HG03039 (cell line): Measurements from ENCODE around the gene EPX.

ENCODE experiments used
- ATAC-seq: cut with Tn5 transposase; IDR thresholded peaks from one replicate; pipeline ENCODE4 v1.9.1; 2021; ENCODE audit warnings: mild to moderate bottlenecking, moderate library complexity; ENCODE audit not compliant: unreplicated experiment

EPX gene

DNA sequence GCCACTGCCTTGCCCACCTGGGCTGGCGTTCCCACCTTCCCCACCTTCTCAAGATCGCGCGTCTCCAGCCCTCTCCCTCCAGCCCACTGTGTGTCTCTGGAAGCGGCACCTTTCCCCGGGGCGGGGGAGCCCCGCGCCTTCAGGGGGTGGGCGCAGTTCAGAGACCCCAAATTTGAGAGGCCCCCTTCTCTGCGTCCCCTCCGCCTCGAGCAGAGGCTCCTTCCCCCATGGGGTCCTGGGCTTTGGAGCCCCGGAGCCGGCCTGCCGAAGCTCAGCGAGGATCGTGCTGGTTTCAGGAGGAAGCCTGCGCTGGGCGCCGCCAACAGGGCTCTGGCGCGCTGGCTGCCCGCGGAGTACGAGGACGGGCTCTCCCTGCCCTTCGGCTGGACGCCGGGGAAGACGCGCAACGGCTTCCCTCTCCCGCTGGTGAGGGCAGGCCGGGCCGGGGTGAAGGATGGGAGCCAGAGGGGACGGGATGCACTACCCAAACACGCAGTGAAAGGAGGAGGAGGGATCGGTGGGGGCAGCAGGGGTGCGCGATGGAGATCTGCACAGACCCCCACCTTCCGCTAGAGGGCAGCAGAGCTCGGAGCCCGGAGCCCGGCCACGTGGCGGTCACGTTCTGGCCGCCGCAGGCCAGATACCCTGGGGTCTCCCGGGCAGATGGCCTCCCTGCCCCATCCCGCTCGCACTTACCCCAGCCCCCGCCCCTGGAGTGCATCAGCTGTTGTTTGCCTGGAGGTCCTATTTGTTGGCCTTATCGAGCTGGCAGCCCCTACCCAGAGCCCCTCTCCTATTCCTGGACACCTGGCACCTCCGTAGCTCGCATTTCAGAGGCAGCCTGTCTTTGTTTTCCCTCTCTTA is 57.0 kb downstream of the EPX start:
- ATAC-seq, result peak; percentile 58

DNA sequence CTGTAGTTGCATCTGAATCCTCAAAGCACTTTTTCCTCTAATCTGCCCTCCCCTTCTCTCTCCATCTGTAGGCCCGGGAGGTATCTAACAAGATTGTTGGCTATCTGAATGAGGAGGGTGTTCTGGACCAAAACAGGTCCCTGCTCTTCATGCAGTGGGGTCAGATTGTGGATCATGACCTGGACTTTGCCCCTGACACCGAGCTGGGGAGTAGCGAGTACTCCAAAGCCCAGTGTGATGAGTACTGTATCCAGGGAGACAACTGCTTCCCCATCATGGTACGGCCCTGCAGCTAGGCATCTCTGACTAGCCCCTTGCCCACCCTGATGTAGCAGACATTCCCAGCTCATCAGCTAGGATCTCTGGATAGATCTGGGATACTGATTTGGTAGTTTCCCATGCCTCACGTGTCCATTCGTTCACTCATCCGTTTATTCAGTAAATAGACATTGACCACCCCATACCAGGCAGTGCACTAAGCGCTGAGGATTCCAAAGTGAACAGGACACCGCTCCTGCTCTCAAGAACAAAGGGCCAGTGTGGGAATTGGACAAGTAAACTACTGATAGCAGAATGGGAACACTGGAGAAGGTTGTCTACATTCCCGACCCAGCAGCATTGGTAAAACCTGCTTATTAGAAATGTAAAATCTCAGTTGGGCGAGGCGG is 58.0 kb downstream of the EPX start:
- no peak for ATAC-seq

DNA sequence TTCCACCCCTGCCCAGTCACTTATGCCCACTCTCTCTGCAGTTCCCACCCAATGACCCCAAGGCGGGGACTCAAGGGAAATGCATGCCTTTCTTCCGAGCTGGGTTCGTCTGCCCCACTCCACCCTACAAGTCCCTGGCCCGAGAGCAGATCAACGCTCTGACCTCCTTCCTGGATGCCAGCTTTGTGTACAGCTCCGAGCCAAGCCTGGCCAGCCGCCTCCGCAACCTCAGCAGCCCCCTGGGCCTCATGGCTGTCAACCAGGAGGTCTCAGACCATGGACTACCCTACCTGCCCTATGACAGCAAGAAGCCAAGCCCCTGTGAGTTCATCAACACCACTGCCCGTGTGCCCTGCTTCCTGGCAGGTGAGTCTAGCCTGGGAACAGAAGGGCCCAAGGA is 59.6 kb downstream of the EPX start:
- ATAC-seq, result no peak

DNA sequence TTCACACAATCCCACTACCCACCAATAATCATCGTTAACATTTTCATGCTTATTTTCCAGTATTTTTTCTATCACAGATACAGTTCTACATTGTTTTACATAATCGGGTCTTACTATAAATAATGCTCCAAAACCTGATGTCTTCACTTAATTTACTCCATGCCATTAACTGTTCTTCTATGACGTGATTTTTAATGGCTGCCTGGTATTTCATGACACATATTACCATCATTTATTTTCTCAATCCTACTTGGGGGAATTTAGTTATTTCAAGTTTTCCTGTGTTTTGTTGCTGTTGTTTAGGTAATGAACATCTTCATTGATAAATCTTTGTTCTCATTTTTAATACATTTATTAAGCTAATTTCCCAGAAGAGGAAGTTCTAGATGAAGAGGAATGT is 60.6 kb downstream of the EPX start:
- no peak for ATAC-seq
